Thyroid gland (tissue), 4 donors: Measurements from ENCODE around the gene SFXN5. TPM values are rescaled to one million over a fixed set of nuclear protein-coding genes. Genes with fewer than 3 reads are reported as not detected.

Experiments used
- DNase-seq, 2 donors: peaks; one replicate each; pipeline ENCODE4 v3.0.0-alpha.2; 2019
- H3K27ac ChIP-seq, 3 donors: fragments of 200-600 bp; sonication (generic); 1 replicate in 2 of 3; 2 replicates in 1 of 3; pipeline ENCODE4 v1.5.1; 2016 to 2019; ENCODE audit warnings: mild to moderate bottlenecking in 1 of 3, moderate library complexity in 1 of 3
- H3K27me3 ChIP-seq: fragments of 200-600 bp; sonication (generic); one replicate; pipeline ENCODE4 v1.5.1; 2019
- H3K36me3 ChIP-seq, 2 donors: fragments of 200-600 bp; sonication (generic); one replicate each; pipeline ENCODE4 v1.5.1; 2016 to 2019
- H3K4me1 ChIP-seq, 2 donors: fragments of 200-600 bp; sonication (generic); one replicate each; pipeline ENCODE4 v1.5.1; 2017 to 2019
- H3K4me3 ChIP-seq, 3 donors: fragments of 200-600 bp; sonication (generic); replicated peaks in 1 of 3; 1 replicate in 2 of 3; 2 replicates in 1 of 3; pipeline ENCODE4 v1.5.1; 2016; ENCODE audit warnings: mild to moderate bottlenecking in 1 of 3
- H3K9me3 ChIP-seq: fragments of 200-600 bp; sonication (generic); one replicate; pipeline ENCODE4 v1.5.1; 2017
- POLR2A ChIP-seq, 2 donors: fragments of 450-650 bp; IDR thresholded peaks; one replicate each; pipeline ENCODE4 v1.6.1; 2017; ENCODE audit warnings: antibody characterized with exemption in 2 of 2, mild to moderate bottlenecking in 2 of 2, moderate library complexity in 1 of 2
- whole genome bisulfite sequencing, 2 donors: methylation state at CpG; one replicate each; pipeline ENCODE4 v1.1.5; 2017; 5-methylcytosine and 5-hydroxymethylcytosine counted together
- intact Hi-C: fragments of 100-400 bp; cut with DNase I; formaldehyde crosslinking; loops from one replicate; pipeline ENCODE4 v1.15.1; 2023
- total RNA-seq, 4 donors: library from RNA; depleted of rRNA; stranded (reverse); fragments of >200 nt; gene quantifications; one replicate each; pipeline ENCODE4 v1.2.3, GENCODE V29; 2016
- TF ChIP-seq, protein P1 (sequence below), 6 experiments: fragments of 200-600 bp in 3 of 6; fragments of 450-650 bp in 3 of 6; sonication (generic) in 3 of 6; IDR thresholded peaks; one replicate each; pipeline ENCODE4 v1.5.1; 2016 to 2019; ENCODE audit warnings: antibody characterized with exemption in 6 of 6, mild to moderate bottlenecking in 2 of 6, inconsistent platforms in 1 of 6, moderate library complexity in 1 of 6

SFXN5 gene
- total RNA-seq, 4 donors from 2014 or later: 10.3 to 17.2 (median 16.5) TPM

GRCh38 chr2:72929010-72929409, 142.5 kb downstream of the SFXN5 start:
- no peaks in the 10 kb centered on the region for H3K36me3 ChIP-seq
- H3K9me3 ChIP-seq: no peaks in the 10 kb centered on the region
- H3K4me1 ChIP-seq: peaks cover 7 to 8% of the 10 kb centered on the region in 2 donors
- TF ChIP-seq POLR2A (IDR thresholded peaks at IDR 0.05): no peak
- TF ChIP-seq, protein P1, sequence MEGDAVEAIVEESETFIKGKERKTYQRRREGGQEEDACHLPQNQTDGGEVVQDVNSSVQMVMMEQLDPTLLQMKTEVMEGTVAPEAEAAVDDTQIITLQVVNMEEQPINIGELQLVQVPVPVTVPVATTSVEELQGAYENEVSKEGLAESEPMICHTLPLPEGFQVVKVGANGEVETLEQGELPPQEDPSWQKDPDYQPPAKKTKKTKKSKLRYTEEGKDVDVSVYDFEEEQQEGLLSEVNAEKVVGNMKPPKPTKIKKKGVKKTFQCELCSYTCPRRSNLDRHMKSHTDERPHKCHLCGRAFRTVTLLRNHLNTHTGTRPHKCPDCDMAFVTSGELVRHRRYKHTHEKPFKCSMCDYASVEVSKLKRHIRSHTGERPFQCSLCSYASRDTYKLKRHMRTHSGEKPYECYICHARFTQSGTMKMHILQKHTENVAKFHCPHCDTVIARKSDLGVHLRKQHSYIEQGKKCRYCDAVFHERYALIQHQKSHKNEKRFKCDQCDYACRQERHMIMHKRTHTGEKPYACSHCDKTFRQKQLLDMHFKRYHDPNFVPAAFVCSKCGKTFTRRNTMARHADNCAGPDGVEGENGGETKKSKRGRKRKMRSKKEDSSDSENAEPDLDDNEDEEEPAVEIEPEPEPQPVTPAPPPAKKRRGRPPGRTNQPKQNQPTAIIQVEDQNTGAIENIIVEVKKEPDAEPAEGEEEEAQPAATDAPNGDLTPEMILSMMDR (IDR thresholded peaks at IDR 0.05): no peak
- H3K27ac ChIP-seq: no peak overlapping the region
- no peak for DNase-seq
- intact Hi-C loops: no loop called here
- no peak overlapping the region for H3K4me3 ChIP-seq
- H3K27me3 ChIP-seq: peaks cover 22% of the 10 kb centered on the region
- 85 to 96% methylated on average over 1 of the region's 1 CpG for WGBS, 2 donors

DNA sequence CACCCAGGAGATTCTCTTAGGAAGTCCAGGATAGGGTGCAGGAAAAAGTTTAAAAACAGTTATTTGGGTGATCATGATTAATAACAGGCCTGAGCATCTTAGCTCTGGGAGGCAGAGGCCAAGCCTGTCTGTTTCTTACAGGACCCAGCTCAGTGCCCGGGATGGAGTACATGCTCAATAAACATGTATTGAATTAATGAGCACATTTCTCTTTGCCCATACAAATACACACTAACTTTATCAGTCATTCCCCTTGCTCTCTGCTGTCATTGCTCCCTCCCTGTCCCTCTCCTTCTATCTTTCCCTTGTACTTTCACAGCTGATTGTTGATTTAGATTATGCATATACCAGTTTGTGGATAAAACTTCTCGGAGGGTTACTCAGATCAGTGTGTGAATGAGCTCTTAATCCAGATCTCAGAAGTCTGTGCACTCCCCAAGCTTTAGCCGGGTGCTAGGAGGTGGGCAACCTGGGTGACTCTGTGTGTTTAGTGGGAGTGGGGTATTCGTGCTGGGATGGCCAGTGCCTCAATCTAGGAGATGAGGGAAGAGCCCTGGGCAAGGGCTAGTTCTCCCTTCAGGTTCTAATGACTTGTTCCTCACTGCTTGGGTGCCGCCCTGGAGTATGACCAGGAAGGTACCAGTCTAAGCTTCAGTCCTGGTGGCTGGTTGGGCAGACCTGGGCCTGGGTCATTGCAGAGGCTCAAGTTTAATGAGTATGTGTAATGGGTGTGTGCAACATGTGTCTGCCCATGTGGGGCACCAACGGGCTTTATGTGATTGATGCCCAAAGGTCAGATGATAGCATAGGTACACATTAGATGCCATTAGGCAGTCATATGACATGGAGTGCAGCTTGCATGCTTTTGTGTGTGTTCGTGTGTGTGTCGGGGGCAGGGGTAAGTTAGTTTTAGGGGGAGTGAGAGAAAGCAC, 143.6 kb downstream of the SFXN5 start:
- no peak for TF ChIP-seq POLR2A (IDR thresholded peaks at IDR 0.05)
- TF ChIP-seq, protein P1 (IDR thresholded peaks at IDR 0.05): no peak
- intact Hi-C loops: no loop called here
- H3K36me3 ChIP-seq: no peaks in the 10 kb centered on the region
- H3K4me3 ChIP-seq: no peak overlapping the region
- no peaks in the 10 kb centered on the region for H3K9me3 ChIP-seq
- DNase-seq: no peak
- H3K27me3 ChIP-seq: peaks cover 29% of the 10 kb centered on the region
- 83 to 90% methylated on average over 7 to 8 of the region's 8 CpGs for WGBS, 2 donors
- H3K27ac ChIP-seq: no peak overlapping the region
- peaks cover 10% of the 10 kb centered on the region in 2 donors for H3K4me1 ChIP-seq

DNA sequence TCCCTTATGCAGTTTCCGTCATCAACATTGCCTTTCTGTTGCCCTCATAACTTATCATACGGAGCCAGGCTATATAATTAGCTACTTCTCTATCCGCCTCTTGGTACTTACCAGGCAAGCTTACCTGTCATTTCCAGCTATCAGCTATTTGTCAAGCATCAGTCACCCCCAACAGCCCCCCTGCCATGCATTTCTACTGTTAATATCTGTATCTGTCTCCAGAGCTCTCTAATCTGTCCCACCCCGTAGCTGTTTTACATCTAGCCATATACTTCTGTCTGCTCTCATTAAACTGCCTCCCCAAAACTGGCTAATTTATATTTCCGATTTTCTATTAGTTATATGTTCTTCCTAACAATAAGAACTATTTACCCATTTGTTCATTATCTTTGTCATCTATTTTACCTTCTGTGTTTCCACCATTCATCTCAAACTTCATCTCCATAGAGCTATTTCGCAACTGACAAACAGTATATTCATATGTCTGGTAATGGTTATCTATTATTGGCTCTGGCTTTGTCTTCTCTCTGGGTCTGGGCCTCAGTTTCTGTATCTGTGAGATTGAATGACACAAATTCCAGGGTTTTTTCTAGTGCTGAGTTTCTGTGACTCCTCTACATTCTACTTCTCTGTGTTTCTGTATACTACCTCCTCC, 144.6 kb downstream of the SFXN5 start:
- no peak for DNase-seq
- peaks cover 29% of the 10 kb centered on the region for H3K27me3 ChIP-seq
- H3K4me1 ChIP-seq: peaks cover 10% of the 10 kb centered on the region in 2 donors
- intact Hi-C loops: no loop called here
- no peak for TF ChIP-seq POLR2A (IDR thresholded peaks at IDR 0.05)
- TF ChIP-seq, protein P1 (IDR thresholded peaks at IDR 0.05): no peak
- H3K9me3 ChIP-seq: no peaks in the 10 kb centered on the region
- no peaks in the 10 kb centered on the region for H3K36me3 ChIP-seq
- 71 to 76% methylated on average over 6 of the region's 6 CpGs for WGBS, 2 donors
- H3K4me3 ChIP-seq: no peak overlapping the region
- no peak overlapping the region for H3K27ac ChIP-seq

DNA sequence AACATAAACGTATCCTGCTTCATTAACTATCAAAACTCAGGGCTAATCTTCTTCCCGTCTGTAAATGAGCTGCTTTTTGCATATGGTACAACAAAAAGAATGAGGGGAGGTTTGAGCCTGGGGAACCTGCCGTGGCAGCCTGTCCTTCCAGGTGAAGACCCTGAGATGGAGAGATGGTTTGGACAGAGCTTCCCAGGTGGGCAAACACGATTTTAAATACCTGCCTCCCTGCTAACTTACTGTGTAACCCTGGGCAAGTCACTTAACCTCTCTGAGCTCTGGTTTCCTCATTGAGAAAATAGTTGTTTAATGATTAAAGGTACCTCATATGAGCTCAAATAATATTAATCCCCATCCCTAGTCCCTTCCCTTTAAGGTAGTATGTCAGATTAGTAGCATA, 145.1 kb downstream of the SFXN5 start:
- Histone ChIP-seq H3K36me3 (no peaks in the 10 kb centered on the region), H3K9me3 (no peaks in the 10 kb centered on the region), H3K4me3 (no peak overlapping the region), H3K4me1 (peaks cover 10% of the 10 kb centered on the region in 2 donors), H3K27ac (no peak overlapping the region), H3K27me3 (peaks cover 29% of the 10 kb centered on the region)
- intact Hi-C loops: no loop called here
- no peak for TF ChIP-seq POLR2A (IDR thresholded peaks at IDR 0.05)
- TF ChIP-seq, protein P1 (IDR thresholded peaks at IDR 0.05): no peak
- 20% methylated on average over 4 of the region's 4 CpGs for WGBS, 2 donors
- DNase-seq: no peak
